Lung (tissue), 12 donors: Measurements from ENCODE around the gene ESRRB. TPM values are rescaled to one million over a fixed set of nuclear protein-coding genes. Genes with fewer than 3 reads are reported as not detected.

Experiments used
- ATAC-seq: fragments of 200-7000 bp; cut with Tn5 transposase; one replicate; pipeline ENCODE4 v1.9.1; 2020; ENCODE audit warnings: moderate number of reproducible peaks; ENCODE audit not compliant: insufficient read depth, low FRiP score
- DNase-seq, 3 donors: peaks; one replicate each; pipeline ENCODE4 v3.0.0-alpha.2; 2013 to 2017
- H3K27ac ChIP-seq, 2 donors: one replicate each; pipeline ENCODE4 v1.5.1; 2013; ENCODE audit warnings: mild to moderate bottlenecking in 2 of 2, moderate library complexity in 2 of 2, control low read depth in 1 of 2, inconsistent platforms in 1 of 2, low read depth in 1 of 2, low read length in 1 of 2
- H3K27me3 ChIP-seq, 3 donors: one replicate each; pipeline ENCODE4 v1.5.1; 2013; ENCODE audit warnings: low read length in 2 of 3; ENCODE audit not compliant: control insufficient read depth in 3 of 3, insufficient read depth in 3 of 3
- H3K36me3 ChIP-seq, 4 donors: one replicate each; pipeline ENCODE4 v1.5.1; 2013; ENCODE audit warnings: low read length in 4 of 4, mild to moderate bottlenecking in 1 of 4, moderate library complexity in 1 of 4; ENCODE audit not compliant: control insufficient read depth in 4 of 4, insufficient read depth in 4 of 4
- H3K4me1 ChIP-seq, 5 donors: one replicate each; pipeline ENCODE4 v1.5.1; 2013; ENCODE audit warnings: low read length in 5 of 5, mild to moderate bottlenecking in 2 of 5, moderate library complexity in 1 of 5; ENCODE audit not compliant: control insufficient read depth in 5 of 5, insufficient read depth in 5 of 5
- H3K4me3 ChIP-seq: one replicate; pipeline ENCODE4 v1.5.1; 2013; ENCODE audit warnings: mild to moderate bottlenecking, control low read depth, moderate library complexity
- H3K9ac ChIP-seq, 2 donors: one replicate each; pipeline ENCODE4 v1.5.1; 2013; ENCODE audit warnings: low read length in 2 of 2, control low read depth in 1 of 2; ENCODE audit not compliant: insufficient read depth in 1 of 2
- H3K9me3 ChIP-seq, 4 donors: one replicate each; pipeline ENCODE4 v1.5.1; 2013; ENCODE audit warnings: low read length in 3 of 4, mild to moderate bottlenecking in 1 of 4, moderate library complexity in 1 of 4; ENCODE audit not compliant: control insufficient read depth in 4 of 4, insufficient read depth in 3 of 4
- CTCF ChIP-seq: IDR thresholded peaks from 2 replicates; pipeline ENCODE4 v1.5.1; 2012; ENCODE audit warnings: mild to moderate bottlenecking; ENCODE audit errors: control extremely low read depth, extremely low read depth
- WGBS, 2 donors: extraction: QIAGEN DNeasy Blood & Tissue Kit; methylation state at CpG; one replicate each; pipeline ENCODE4 v1.1.7; 2013; 5-methylcytosine and 5-hydroxymethylcytosine counted together
- polyA plus RNA-seq, 2 donors: library from polyadenylated mRNA; stranded (reverse); fragments of 200-250 nt; gene quantifications; one replicate each; pipeline ENCODE4 v1.2.1, GENCODE V29; 2013
- total RNA-seq, 2 donors: library from RNA; depleted of rRNA in 1 of 2; stranded (reverse); fragments of >200 nt in 1 of 2; gene quantifications; one replicate each; pipeline ENCODE4 v1.2.1, GENCODE V29; 2014 to 2021
- donor health status: control.
- donor health status: control.
- donor health status: Bipolar disorder and iron deficiency.
- donor health status: healthy.
- donor health status: DM: yes; HTN: yes; CAD: no.

The ESRRB gene
- total and polyA plus RNA-seq, 4 donors = 0.02 to 0.26 (median 0.18) TPM

GRCh38 chr14:76355771-76356170 lies 20.2 kb upstream of the ESRRB start:
- WGBS, 2 donors = 87 to 91% methylated on average over 3 of the region's 3 CpGs
- no peak for DNase-seq
- Histone ChIP-seq H3K27ac (no peak overlapping the region), H3K9me3 (no peaks in the 10 kb centered on the region), H3K4me3 (no peak overlapping the region), H3K4me1 (peaks cover 0 to 14% (median 0%) of the 10 kb centered on the region in 5 donors), H3K27me3 (peaks cover 0 to 10% (median 0%) of the 10 kb centered on the region in 3 donors), H3K9ac (no peak overlapping the region), H3K36me3 (no peaks in the 10 kb centered on the region)
- no peak for TF ChIP-seq CTCF
- no peak for ATAC-seq

DNA sequence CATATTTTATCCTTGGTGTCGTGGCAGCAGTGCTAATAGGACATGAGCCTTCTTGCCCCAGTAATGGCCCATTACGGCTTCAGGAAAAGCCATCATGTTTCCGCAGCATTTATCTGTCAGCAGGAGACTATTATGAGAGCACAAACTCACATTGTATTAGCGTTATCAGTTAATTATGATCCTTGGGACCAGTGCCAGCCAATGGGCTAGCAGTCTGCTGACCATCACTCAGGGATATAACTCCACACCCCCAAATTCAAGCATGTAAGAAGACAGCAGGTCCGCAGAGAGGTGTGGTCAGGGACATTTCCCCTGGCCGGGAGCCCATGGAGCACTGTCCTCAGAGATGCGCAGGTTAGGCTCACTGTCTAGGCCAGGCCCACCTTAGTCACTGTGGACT lies 4.9 kb upstream of the ESRRB start:
- no peak overlapping the region for H3K4me3 ChIP-seq
- no peaks in the 10 kb centered on the region for H3K9me3 ChIP-seq
- no peak for TF ChIP-seq CTCF
- H3K27ac ChIP-seq = no peak overlapping the region
- no peak for ATAC-seq
- H3K4me1 ChIP-seq = peaks cover 0 to 3% (median 0%) of the 10 kb centered on the region in 5 donors
- WGBS, 2 donors = 78 to 91% methylated on average over 7 of the region's 7 CpGs
- no peak overlapping the region for H3K9ac ChIP-seq
- peaks cover 7 to 22% (median 10%) of the 10 kb centered on the region in 3 donors for H3K27me3 ChIP-seq
- no peaks in the 10 kb centered on the region for H3K36me3 ChIP-seq
- no peak for DNase-seq

DNA sequence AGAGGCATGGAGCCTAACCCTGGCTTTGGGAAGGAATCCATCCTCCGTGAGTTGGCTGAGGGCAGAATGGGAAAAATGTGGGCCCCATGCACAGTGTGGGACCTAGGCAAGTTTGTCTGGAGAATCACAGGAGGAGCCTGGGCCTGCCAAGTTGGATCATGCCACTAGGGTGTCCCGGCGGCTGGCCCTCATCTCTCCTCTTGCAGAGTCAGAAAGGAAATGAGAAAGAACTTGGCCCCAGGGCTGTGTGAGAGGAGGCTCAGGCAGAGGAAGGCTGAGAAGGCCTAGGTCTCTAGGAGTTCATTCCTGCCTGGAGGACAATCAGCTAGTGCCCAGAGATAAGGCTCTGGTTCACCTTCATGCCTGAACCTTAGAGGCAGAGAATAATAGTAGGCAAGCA lies 2.5 kb upstream of the ESRRB start:
- no peak overlapping the region for H3K4me3 ChIP-seq
- WGBS, 2 donors = 71 to 80% methylated on average over 3 of the region's 3 CpGs
- no peaks in the 10 kb centered on the region for H3K9me3 ChIP-seq
- no peaks in the 10 kb centered on the region for H3K36me3 ChIP-seq
- no peak for TF ChIP-seq CTCF
- peaks cover 0 to 21% (median 0%) of the 10 kb centered on the region in 5 donors for H3K4me1 ChIP-seq
- peaks cover 20 to 44% (median 29%) of the 10 kb centered on the region in 3 donors for H3K27me3 ChIP-seq
- no peak overlapping the region for H3K9ac ChIP-seq
- no peak for ATAC-seq
- no peak overlapping the region for H3K27ac ChIP-seq
- DNase-seq = no peak

DNA sequence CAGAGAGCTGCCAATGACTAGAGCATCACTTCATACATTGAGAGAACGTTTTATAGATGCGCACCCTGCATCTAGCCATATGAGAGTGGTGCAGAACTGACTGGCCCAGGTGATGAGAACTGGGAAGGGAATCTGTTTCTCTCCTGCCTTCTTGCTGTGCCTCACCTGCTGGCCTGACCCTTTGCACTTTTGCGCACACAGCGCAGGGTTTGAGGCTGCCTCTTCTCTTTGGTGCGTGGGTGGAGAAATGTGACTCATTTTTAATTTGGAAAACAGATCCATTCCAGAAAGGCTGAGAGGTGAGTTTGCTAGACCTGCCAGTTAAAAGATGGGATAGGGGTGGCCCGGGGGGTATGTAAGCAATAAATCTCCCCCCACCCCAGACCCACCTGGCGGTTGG lies 453 bp upstream of the ESRRB start:
- Histone ChIP-seq H3K4me1 (peaks cover 0 to 21% (median 0%) of the 10 kb centered on the region in 5 donors), H3K27me3 (peaks cover 20 to 64% (median 42%) of the 10 kb centered on the region in 3 donors), H3K27ac (no peak overlapping the region), H3K9ac (no peak overlapping the region), H3K36me3 (no peaks in the 10 kb centered on the region), H3K9me3 (no peaks in the 10 kb centered on the region), H3K4me3 (no peak overlapping the region)
- no peak for TF ChIP-seq CTCF
- 32 to 42% methylated on average over 7 of the region's 7 CpGs for WGBS, 2 donors
- DNase-seq (no peak), ATAC-seq (no peak)
